MM.1S (cell line): Measurements from ENCODE around the gene CTNS.

Experiments
- DNase-seq: peaks from one replicate; pipeline ENCODE4 v3.0.0-alpha.2; 2015
- H2AFZ ChIP-seq: fragments of 300-600 bp; sonication (generic); 2 replicates; pipeline ENCODE4 v1.6.0; 2016; ENCODE audit warnings: antibody characterized with exemption, low read length
- H3F3A ChIP-seq: fragments of 300-600 bp; sonication (generic); 2 replicates; pipeline ENCODE4 v1.6.1; 2016; ENCODE audit warnings: mild to moderate bottlenecking, antibody characterized with exemption, low read length, moderate library complexity, mixed read lengths; ENCODE audit not compliant: insufficient read depth
- H3K27ac ChIP-seq: fragments of 300-600 bp; sonication (generic); 2 replicates; pipeline ENCODE4 v1.5.1; 2016; ENCODE audit warnings: mild to moderate bottlenecking, low read length
- H3K27me3 ChIP-seq: fragments of 300-600 bp; sonication (generic); replicated peaks from 2 replicates; pipeline ENCODE4 v1.6.0; 2016; ENCODE audit warnings: low read length; ENCODE audit not compliant: insufficient read depth
- H3K36me3 ChIP-seq: fragments of 300-600 bp; sonication (generic); replicated peaks from 2 replicates; pipeline ENCODE4 v1.6.1; 2016; ENCODE audit warnings: mild to moderate bottlenecking, low read length, mixed read lengths; ENCODE audit not compliant: insufficient read depth
- H3K4me1 ChIP-seq: fragments of 300-600 bp; sonication (generic); 2 replicates; pipeline ENCODE4 v1.6.1; 2016; ENCODE audit warnings: low read length, mixed read lengths
- H3K4me2 ChIP-seq: fragments of 300-600 bp; sonication (generic); 2 replicates; pipeline ENCODE4 v1.6.0; 2016; ENCODE audit warnings: low read depth, low read length
- H3K4me3 ChIP-seq: fragments of 300-600 bp; sonication (generic); 2 replicates; pipeline ENCODE4 v1.5.1; 2016; ENCODE audit warnings: low read length, mixed read lengths
- H3K79me2 ChIP-seq: fragments of 300-600 bp; sonication (generic); 2 replicates; pipeline ENCODE4 v1.6.1; 2016; ENCODE audit warnings: mixed run types, low read length, mixed read lengths
- H3K9ac ChIP-seq: fragments of 300-600 bp; sonication (generic); 2 replicates; pipeline ENCODE4 v1.6.1; 2016; ENCODE audit warnings: low read length, mixed read lengths
- H3K9me2 ChIP-seq: fragments of 300-600 bp; sonication (generic); replicated peaks from 2 replicates; pipeline ENCODE4 v1.6.1; 2016; ENCODE audit warnings: mild to moderate bottlenecking, low read length, mixed read lengths; ENCODE audit not compliant: insufficient read depth
- H3K9me3 ChIP-seq: fragments of 300-600 bp; sonication (generic); replicated peaks from 2 replicates; pipeline ENCODE4 v1.6.1; 2016; ENCODE audit warnings: mild to moderate bottlenecking, low read length, mixed read lengths; ENCODE audit not compliant: insufficient read depth
- H4K20me1 ChIP-seq: fragments of 300-600 bp; sonication (generic); 2 replicates; pipeline ENCODE4 v1.6.1; 2016; ENCODE audit warnings: mild to moderate bottlenecking, low read length, moderate library complexity, mixed read lengths; ENCODE audit not compliant: insufficient read depth
- EZH2 ChIP-seq: fragments of 300-600 bp; sonication (generic); optimal IDR thresholded peaks from 2 replicates; pipeline ENCODE3; 2017; ENCODE audit warnings: low read depth, mild to moderate bottlenecking, antibody characterized with exemption, low read length, mixed read lengths
- EZH2phosphoT487 ChIP-seq: fragments of 300-600 bp; sonication (generic); IDR thresholded peaks from 2 replicates; pipeline ENCODE4 v1.6.1; 2018; ENCODE audit warnings: antibody characterized with exemption, low read length
- TF ChIP-seq, protein P1 (sequence below): fragments of 300-600 bp; sonication (generic); IDR thresholded peaks from 2 replicates; pipeline ENCODE4 v1.5.1; 2016; ENCODE audit warnings: antibody characterized with exemption, low read length, mixed read lengths

CTNS gene

DNA sequence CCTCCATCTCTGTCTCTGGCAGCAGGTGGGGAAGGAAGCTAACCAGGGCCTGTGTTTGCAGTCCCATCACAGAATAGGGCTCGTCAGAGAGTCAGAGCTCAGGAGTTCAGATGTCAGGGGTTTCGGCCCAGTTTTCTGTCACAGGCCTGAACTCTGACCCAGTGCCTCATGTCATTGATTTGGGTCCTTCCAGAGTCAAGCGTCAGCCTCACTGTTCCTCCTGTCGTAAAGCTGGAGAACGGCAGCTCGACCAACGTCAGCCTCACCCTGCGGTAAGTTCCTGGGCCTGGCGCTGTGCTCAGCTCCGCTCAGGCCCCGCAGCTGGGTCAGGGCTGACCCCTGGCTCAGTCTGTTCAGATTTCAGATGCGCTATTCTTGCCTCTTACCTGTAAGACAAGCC, 10.7 kb downstream of the CTNS start:
- no peak overlapping the region for H3K4me2 ChIP-seq

DNA sequence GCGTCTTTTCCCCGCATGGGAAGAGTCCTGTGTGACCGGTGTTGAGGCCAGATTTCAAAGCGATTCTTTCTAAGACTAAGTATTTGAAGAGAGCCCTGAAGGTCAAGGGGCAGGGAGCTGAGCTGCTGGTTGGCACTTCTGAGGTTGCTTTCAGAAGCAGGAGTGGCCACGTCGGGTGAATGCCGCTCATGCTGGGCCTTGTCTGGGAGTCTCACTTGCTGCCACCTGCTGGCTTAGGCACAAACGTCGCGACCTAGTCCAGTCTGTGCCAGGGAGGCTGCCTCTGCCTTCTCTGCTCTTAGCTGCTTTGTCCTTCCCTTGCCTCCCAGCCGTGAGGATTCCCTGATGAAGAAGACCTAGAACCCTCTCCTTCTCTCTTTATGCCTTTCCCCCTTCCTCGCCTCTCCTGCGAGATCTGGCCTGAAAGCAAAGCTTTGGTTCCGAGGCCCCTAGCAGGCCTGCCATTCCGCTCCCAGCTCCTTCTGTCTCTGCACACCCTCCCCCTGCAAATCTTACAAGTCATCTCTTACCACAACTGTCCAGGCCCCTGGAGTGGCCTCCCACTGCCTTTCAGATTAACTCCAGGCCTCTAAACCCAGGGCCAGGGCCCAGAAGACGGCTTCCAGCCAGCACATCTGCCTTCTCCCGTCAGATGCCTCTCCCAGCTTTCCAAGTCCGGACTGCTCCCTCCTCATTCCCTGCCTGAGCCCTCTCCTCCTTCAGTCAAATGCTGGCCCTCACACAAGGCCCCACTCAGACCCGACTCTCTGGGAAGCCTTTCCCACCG, 11.4 kb downstream of the CTNS start:
- no peaks in the 10 kb centered on the region for H3K9me3 ChIP-seq
- DNase-seq = peak; percentile 34
- TF ChIP-seq, protein P1, sequence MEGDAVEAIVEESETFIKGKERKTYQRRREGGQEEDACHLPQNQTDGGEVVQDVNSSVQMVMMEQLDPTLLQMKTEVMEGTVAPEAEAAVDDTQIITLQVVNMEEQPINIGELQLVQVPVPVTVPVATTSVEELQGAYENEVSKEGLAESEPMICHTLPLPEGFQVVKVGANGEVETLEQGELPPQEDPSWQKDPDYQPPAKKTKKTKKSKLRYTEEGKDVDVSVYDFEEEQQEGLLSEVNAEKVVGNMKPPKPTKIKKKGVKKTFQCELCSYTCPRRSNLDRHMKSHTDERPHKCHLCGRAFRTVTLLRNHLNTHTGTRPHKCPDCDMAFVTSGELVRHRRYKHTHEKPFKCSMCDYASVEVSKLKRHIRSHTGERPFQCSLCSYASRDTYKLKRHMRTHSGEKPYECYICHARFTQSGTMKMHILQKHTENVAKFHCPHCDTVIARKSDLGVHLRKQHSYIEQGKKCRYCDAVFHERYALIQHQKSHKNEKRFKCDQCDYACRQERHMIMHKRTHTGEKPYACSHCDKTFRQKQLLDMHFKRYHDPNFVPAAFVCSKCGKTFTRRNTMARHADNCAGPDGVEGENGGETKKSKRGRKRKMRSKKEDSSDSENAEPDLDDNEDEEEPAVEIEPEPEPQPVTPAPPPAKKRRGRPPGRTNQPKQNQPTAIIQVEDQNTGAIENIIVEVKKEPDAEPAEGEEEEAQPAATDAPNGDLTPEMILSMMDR = peak; percentile 41
- TF ChIP-seq EZH2phosphoT487 (no peak), EZH2 (no peak)
- H3K9ac ChIP-seq = no peak overlapping the region
- H3K36me3 ChIP-seq = no peaks in the 10 kb centered on the region
- H3F3A ChIP-seq = no peaks in the 10 kb centered on the region
- no peaks in the 10 kb centered on the region for H3K4me1 ChIP-seq
- H3K4me3 ChIP-seq = no peak overlapping the region
- no peaks in the 10 kb centered on the region for H4K20me1 ChIP-seq
- no peak overlapping the region for H2AFZ ChIP-seq
- H3K27ac ChIP-seq = no peak overlapping the region
- H3K79me2 ChIP-seq = no peaks in the 10 kb centered on the region
- no peak overlapping the region for H3K4me2 ChIP-seq
- no peaks in the 10 kb centered on the region for H3K9me2 ChIP-seq
- H3K27me3 ChIP-seq = no peaks in the 10 kb centered on the region

More for the DNA sequence above, 10.7 kb downstream of the CTNS start:
- TF ChIP-seq, protein P1 = no peak
- TF ChIP-seq EZH2phosphoT487 = no peak
- no peak for TF ChIP-seq EZH2
- no peaks in the 10 kb centered on the region for H3K9me2 ChIP-seq
- no peaks in the 10 kb centered on the region for H3K79me2 ChIP-seq
- H3K4me1 ChIP-seq = no peaks in the 10 kb centered on the region
- no peaks in the 10 kb centered on the region for H3K27me3 ChIP-seq
- no peak for DNase-seq
- H3K9me3 ChIP-seq = no peaks in the 10 kb centered on the region
- H3K9ac ChIP-seq = no peak overlapping the region
- no peaks in the 10 kb centered on the region for H3F3A ChIP-seq
- H2AFZ ChIP-seq = no peak overlapping the region
- H3K36me3 ChIP-seq = no peaks in the 10 kb centered on the region
- no peak overlapping the region for H3K27ac ChIP-seq
- no peaks in the 10 kb centered on the region for H4K20me1 ChIP-seq
- no peak overlapping the region for H3K4me3 ChIP-seq

DNA sequence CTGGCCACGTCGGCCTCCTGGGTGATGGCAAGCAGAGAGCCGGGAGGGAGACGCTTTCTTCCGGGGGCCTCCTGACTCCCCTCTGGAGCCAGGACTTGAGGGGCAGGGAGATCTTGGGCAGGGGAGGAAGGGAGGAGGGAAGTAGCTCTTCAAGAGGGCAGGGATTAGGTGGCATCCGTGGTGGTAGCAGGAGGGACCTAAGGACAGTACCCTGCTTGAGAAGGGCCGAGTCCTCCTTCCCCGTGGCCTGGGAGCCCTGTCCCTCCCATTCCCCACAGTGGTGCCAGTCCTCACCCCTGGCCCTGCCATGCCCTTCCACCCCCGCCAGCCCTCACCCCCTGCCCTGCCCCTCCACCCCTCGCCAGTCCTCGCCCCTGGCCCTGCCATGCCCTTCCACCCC, 19.2 kb downstream of the CTNS start:
- no peaks in the 10 kb centered on the region for H3F3A ChIP-seq
- H3K79me2 ChIP-seq = no peaks in the 10 kb centered on the region
- no peak overlapping the region for H3K9ac ChIP-seq
- DNase-seq = peak; percentile 0
- H4K20me1 ChIP-seq = no peaks in the 10 kb centered on the region
- H3K9me2 ChIP-seq = no peaks in the 10 kb centered on the region
- H3K9me3 ChIP-seq = no peaks in the 10 kb centered on the region
- H3K36me3 ChIP-seq = no peaks in the 10 kb centered on the region
- TF ChIP-seq, protein P1 = no peak
- TF ChIP-seq EZH2phosphoT487 (no peak), EZH2 (no peak)
- no peak overlapping the region for H3K27ac ChIP-seq
- no peak overlapping the region for H2AFZ ChIP-seq
- no peaks in the 10 kb centered on the region for H3K27me3 ChIP-seq
- H3K4me1 ChIP-seq = no peaks in the 10 kb centered on the region
- no peak overlapping the region for H3K4me3 ChIP-seq
- no peak overlapping the region for H3K4me2 ChIP-seq
